Liver (tissue), 9 donors: ENCODE measurements around the gene UFD1. TPM values are rescaled to one million over a fixed set of nuclear protein-coding genes. Genes with fewer than 3 reads are reported as not detected.

Source experiments
- DNase-seq: peaks from one replicate; pipeline ENCODE4 v3.0.0-alpha.2; 2017; ENCODE audit warnings: low spot score
- H3K27ac ChIP-seq, 2 donors: one replicate each; pipeline ENCODE4 v1.7.0; 2013; ENCODE audit warnings: inconsistent platforms in 2 of 2, low read length in 2 of 2, control low read depth in 1 of 2, low read depth in 1 of 2, mild to moderate bottlenecking in 1 of 2
- H3K27me3 ChIP-seq, 4 donors: one replicate each; pipeline versions ENCODE4 v1.6.1 to v1.7.0; 2013; ENCODE audit warnings: low read length in 3 of 4, inconsistent platforms in 1 of 4, mild to moderate bottlenecking in 1 of 4, moderate library complexity in 1 of 4; ENCODE audit not compliant: control insufficient read depth in 4 of 4, insufficient read depth in 4 of 4
- H3K36me3 ChIP-seq, 4 donors: one replicate each; pipeline versions ENCODE4 v1.6.1 to v1.7.0; 2013; ENCODE audit warnings: low read length in 3 of 4, mild to moderate bottlenecking in 3 of 4, low read depth in 1 of 4, moderate library complexity in 1 of 4; ENCODE audit not compliant: control insufficient read depth in 4 of 4, insufficient read depth in 3 of 4
- H3K4me1 ChIP-seq, 4 donors: one replicate each; pipeline versions ENCODE4 v1.6.1 to v1.7.0; 2013; ENCODE audit warnings: low read length in 3 of 4, mild to moderate bottlenecking in 3 of 4, moderate library complexity in 1 of 4; ENCODE audit not compliant: control insufficient read depth in 4 of 4, insufficient read depth in 4 of 4
- H3K4me3 ChIP-seq, 3 donors: one replicate each; pipeline versions ENCODE4 v1.6.1 to v1.7.0; 2013; ENCODE audit warnings: low read length in 3 of 3, control low read depth in 1 of 3, low read depth in 1 of 3, mild to moderate bottlenecking in 1 of 3
- H3K9ac ChIP-seq, 2 donors: one replicate each; pipeline ENCODE4 v1.7.0; 2013; ENCODE audit warnings: low read length in 2 of 2, mild to moderate bottlenecking in 2 of 2, moderate library complexity in 2 of 2, control low read depth in 1 of 2, low read depth in 1 of 2
- H3K9me3 ChIP-seq, 4 donors: one replicate each; pipeline versions ENCODE4 v1.6.1 to v1.7.0; 2013; ENCODE audit warnings: low read length in 3 of 4; ENCODE audit not compliant: control insufficient read depth in 4 of 4
- EGR1 ChIP-seq, 2 donors: IDR thresholded peaks; 2 replicates each; pipeline ENCODE4 v1.6.1; 2016 to 2018; ENCODE audit warnings: antibody characterized with exemption in 2 of 2, low read depth in 2 of 2
- FOXA2 ChIP-seq: IDR thresholded peaks from 2 replicates; pipeline ENCODE4 v1.6.1; 2016; ENCODE audit warnings: antibody characterized with exemption
- GABPA ChIP-seq, 2 donors: IDR thresholded peaks in 1 of 2; conservative IDR thresholded peaks in 1 of 2; 2 replicates each; pipeline ENCODE4 v1.6.1; 2016; ENCODE audit warnings: antibody characterized with exemption in 2 of 2, mild to moderate bottlenecking in 1 of 2, moderate library complexity in 1 of 2
- HNF4A ChIP-seq, 2 donors: conservative IDR thresholded peaks; 2 replicates each; pipeline ENCODE4 v1.6.1; 2016; ENCODE audit warnings: antibody characterized with exemption in 2 of 2, mild to moderate bottlenecking in 2 of 2
- HNF4G ChIP-seq: IDR thresholded peaks from 2 replicates; pipeline ENCODE4 v1.6.1; 2016; ENCODE audit warnings: antibody characterized with exemption
- JUND ChIP-seq, 2 donors: IDR thresholded peaks; 2 replicates each; pipeline ENCODE4 v1.6.1; 2016; ENCODE audit warnings: antibody characterized with exemption in 2 of 2
- NR2F2 ChIP-seq: IDR thresholded peaks from 2 replicates; pipeline ENCODE4 v1.6.1; 2016; ENCODE audit warnings: antibody characterized with exemption
- RAD21 ChIP-seq, 2 donors: IDR thresholded peaks; 2 replicates each; pipeline ENCODE4 v1.6.1; 2016; ENCODE audit warnings: antibody characterized with exemption in 2 of 2, mild to moderate bottlenecking in 2 of 2
- REST ChIP-seq: IDR thresholded peaks from 2 replicates; pipeline ENCODE4 v1.6.1; 2016; ENCODE audit warnings: antibody characterized with exemption, mild to moderate bottlenecking
- RXRA ChIP-seq, 2 donors: IDR thresholded peaks; 2 replicates each; pipeline ENCODE4 v1.6.1; 2017 to 2018; ENCODE audit warnings: antibody characterized with exemption in 2 of 2, mild to moderate bottlenecking in 1 of 2
- TAF1 ChIP-seq: conservative IDR thresholded peaks from 2 replicates; pipeline ENCODE4 v1.6.1; 2016; ENCODE audit warnings: antibody characterized with exemption, mild to moderate bottlenecking
- ZBTB33 ChIP-seq: IDR thresholded peaks from 2 replicates; pipeline ENCODE4 v1.6.1; 2016; ENCODE audit warnings: antibody characterized with exemption
- WGBS: extraction: QIAGEN DNeasy Blood & Tissue Kit; methylation state at CpG from one replicate; pipeline ENCODE4 v1.1.7; 2013; 5-methylcytosine and 5-hydroxymethylcytosine counted together
- polyA plus RNA-seq, 2 donors: library from polyadenylated mRNA; stranded (reverse) in 1 of 2; unstranded in 1 of 2; fragments of 200-250 nt in 1 of 2; fragments of >200 nt in 1 of 2; fragmentation: Nextera tagmentation in 1 of 2; extraction: Ambion mirVana in 1 of 2; gene quantifications; one replicate each; pipeline versions ENCODE4 v1.2.1 to v1.2.3, GENCODE V29; 2013 to 2015
- total RNA-seq, 2 donors: library from RNA; depleted of rRNA; stranded (reverse); fragments of >200 nt; gene quantifications; one replicate each; pipeline ENCODE4 v1.2.3, GENCODE V29; 2014
- TF ChIP-seq, protein P1 (sequence below): IDR thresholded peaks from 2 replicates; pipeline ENCODE4 v1.6.1; 2016; ENCODE audit warnings: antibody characterized with exemption
- TF ChIP-seq, protein P2 (sequence below): fragments of 150-350 bp; IDR thresholded peaks from 2 replicates; pipeline ENCODE4 v1.5.1; 2017; ENCODE audit warnings: improper control_type of control experiment, low read depth, low read length; ENCODE audit not compliant: missing input control
- donor health status: healthy.
- donor health status: healthy.
- donor health status: healthy.
- donor health status: healthy.
- donor health status: healthy.

Gene UFD1
- total and polyA plus RNA-seq, 4 donors: 28.2 to 64.2 (median 54.6) TPM

GRCh38 chr22:19453718-19454117 is 25.3 kb downstream of the UFD1 start:
- no peak for TF ChIP-seq ZBTB33
- TF ChIP-seq, protein P1, sequence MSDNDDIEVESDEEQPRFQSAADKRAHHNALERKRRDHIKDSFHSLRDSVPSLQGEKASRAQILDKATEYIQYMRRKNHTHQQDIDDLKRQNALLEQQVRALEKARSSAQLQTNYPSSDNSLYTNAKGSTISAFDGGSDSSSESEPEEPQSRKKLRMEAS: no peak
- no peak for TF ChIP-seq RAD21 (IDR thresholded peaks at IDR 0.05)
- no peak for TF ChIP-seq HNF4G
- TF ChIP-seq, protein P2, sequence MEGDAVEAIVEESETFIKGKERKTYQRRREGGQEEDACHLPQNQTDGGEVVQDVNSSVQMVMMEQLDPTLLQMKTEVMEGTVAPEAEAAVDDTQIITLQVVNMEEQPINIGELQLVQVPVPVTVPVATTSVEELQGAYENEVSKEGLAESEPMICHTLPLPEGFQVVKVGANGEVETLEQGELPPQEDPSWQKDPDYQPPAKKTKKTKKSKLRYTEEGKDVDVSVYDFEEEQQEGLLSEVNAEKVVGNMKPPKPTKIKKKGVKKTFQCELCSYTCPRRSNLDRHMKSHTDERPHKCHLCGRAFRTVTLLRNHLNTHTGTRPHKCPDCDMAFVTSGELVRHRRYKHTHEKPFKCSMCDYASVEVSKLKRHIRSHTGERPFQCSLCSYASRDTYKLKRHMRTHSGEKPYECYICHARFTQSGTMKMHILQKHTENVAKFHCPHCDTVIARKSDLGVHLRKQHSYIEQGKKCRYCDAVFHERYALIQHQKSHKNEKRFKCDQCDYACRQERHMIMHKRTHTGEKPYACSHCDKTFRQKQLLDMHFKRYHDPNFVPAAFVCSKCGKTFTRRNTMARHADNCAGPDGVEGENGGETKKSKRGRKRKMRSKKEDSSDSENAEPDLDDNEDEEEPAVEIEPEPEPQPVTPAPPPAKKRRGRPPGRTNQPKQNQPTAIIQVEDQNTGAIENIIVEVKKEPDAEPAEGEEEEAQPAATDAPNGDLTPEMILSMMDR: no peak
- no peak for TF ChIP-seq NR2F2
- no peak for TF ChIP-seq RXRA (IDR thresholded peaks at IDR 0.05)
- no peak for TF ChIP-seq FOXA2
- no peak for TF ChIP-seq GABPA (IDR thresholded peaks at IDR 0.05 in 1 of 2, conservative IDR thresholded peaks at IDR 0.05 in 1 of 2)
- TF ChIP-seq JUND (IDR thresholded peaks at IDR 0.05): no peak
- no peak for TF ChIP-seq EGR1 (IDR thresholded peaks at IDR 0.05; ENCODE audit: low read depth in 2 of 2)

DNA sequence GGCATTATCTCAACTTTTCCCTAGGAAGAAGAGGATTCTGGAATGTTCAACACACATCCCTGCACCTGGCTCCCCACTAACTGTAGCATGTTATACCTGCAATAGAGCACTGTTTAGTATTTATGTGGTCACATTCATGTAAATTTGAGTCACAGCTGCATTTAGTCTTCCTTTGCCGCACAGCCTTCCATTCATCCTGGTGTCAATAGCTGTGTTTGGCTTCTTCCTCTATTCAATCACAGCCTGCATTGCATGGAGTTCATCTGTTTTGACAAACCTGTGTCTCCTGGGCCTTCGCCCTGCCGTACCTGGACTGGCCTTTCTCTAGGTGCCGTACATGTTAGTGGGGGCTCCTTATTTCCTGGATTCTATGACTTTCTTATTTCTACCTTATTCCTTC is 27.4 kb downstream of the UFD1 start:
- TF ChIP-seq GABPA (IDR thresholded peaks at IDR 0.05 in 1 of 2, conservative IDR thresholded peaks at IDR 0.05 in 1 of 2): no peak
- no peak for TF ChIP-seq EGR1 (IDR thresholded peaks at IDR 0.05; ENCODE audit: low read depth in 2 of 2)
- TF ChIP-seq TAF1: no peak
- TF ChIP-seq, protein P2: no peak
- TF ChIP-seq REST: no peak
- TF ChIP-seq HNF4A (conservative IDR thresholded peaks at IDR 0.05): no peak
- no peak overlapping the region for H3K9ac ChIP-seq

More at GRCh38 chr22:19453718-19454117, 25.3 kb downstream of the UFD1 start:
- 98% methylated on average over 5 of the region's 5 CpGs for WGBS
- Histone ChIP-seq H3K9me3 (no peaks in the 10 kb centered on the region), H3K4me3 (no peak overlapping the region), H3K27ac (no peak overlapping the region), H3K36me3 (peaks cover 4 to 68% (median 56%) of the 10 kb centered on the region in 4 donors), H3K4me1 (peaks cover 0 to 2% (median under 1%) of the 10 kb centered on the region in 4 donors), H3K27me3 (no peaks in the 10 kb centered on the region), H3K9ac (no peak overlapping the region)
- DNase-seq: no peak

More for the DNA sequence above, 27.4 kb downstream of the UFD1 start:
- Histone ChIP-seq H3K4me1 (peaks cover under 1 to 12% (median 9%) of the 10 kb centered on the region in 4 donors), H3K27ac (no peak overlapping the region), H3K36me3 (peaks cover 4 to 54% (median 48%) of the 10 kb centered on the region in 4 donors), H3K27me3 (no peaks in the 10 kb centered on the region), H3K9me3 (no peaks in the 10 kb centered on the region), H3K4me3 (no peak overlapping the region)
- WGBS: 97% methylated on average over 4 of the region's 4 CpGs
- DNase-seq: no peak
